ENCODE measurements around the gene WDR11.

Gene WDR11

DNA sequence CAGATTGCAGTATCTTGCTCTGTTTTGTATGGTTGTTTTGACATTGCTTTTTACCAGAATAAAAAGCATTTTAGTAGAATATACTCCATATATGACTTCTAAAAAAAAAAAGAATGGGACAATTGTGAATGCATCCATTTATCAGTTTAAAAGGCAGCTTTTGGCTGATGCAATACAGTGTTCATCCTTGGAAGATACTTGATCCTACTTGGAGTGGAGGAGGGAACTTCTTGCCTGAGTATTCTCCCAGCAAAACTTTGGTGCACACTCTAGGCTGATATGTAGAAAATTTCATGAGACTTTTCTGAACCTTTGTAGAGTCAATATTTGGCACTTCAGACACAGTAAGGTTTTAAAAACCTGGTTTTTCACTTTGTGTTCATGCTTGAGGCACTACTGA, 40.2 kb downstream of the WDR11 start:
- TF ChIP-seq EZH2phosphoT487 (IDR thresholded peaks at IDR 0.05; ENCODE audit: low read length) = no peak
- no peak for TF ChIP-seq EZH2 (optimal IDR thresholded peaks at IDR 0.05; ENCODE audit: low read depth, low read length)
- TF ChIP-seq, protein P1, sequence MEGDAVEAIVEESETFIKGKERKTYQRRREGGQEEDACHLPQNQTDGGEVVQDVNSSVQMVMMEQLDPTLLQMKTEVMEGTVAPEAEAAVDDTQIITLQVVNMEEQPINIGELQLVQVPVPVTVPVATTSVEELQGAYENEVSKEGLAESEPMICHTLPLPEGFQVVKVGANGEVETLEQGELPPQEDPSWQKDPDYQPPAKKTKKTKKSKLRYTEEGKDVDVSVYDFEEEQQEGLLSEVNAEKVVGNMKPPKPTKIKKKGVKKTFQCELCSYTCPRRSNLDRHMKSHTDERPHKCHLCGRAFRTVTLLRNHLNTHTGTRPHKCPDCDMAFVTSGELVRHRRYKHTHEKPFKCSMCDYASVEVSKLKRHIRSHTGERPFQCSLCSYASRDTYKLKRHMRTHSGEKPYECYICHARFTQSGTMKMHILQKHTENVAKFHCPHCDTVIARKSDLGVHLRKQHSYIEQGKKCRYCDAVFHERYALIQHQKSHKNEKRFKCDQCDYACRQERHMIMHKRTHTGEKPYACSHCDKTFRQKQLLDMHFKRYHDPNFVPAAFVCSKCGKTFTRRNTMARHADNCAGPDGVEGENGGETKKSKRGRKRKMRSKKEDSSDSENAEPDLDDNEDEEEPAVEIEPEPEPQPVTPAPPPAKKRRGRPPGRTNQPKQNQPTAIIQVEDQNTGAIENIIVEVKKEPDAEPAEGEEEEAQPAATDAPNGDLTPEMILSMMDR (IDR thresholded peaks at IDR 0.05; ENCODE audit: low read length) = no peak
- Histone ChIP-seq H3K27me3 (replicated peaks; ENCODE audit: insufficient read depth, low read length) (no peaks in the 10 kb centered on the region), H3K9me2 (replicated peaks; ENCODE audit: insufficient read depth, low read length) (no peaks in the 10 kb centered on the region), H3K36me3 (replicated peaks; ENCODE audit: insufficient read depth, low read length) (no peaks in the 10 kb centered on the region; the same call in 1 of the 2 replicates), H3K4me3 (ENCODE audit: low read length) (no peak overlapping the region), H3K27ac (ENCODE audit: low read length) (no peak overlapping the region), H3K9me3 (replicated peaks; ENCODE audit: insufficient read depth, low read length) (no peaks in the 10 kb centered on the region), H4K20me1 (ENCODE audit: insufficient read depth, low read length) (no peaks in the 10 kb centered on the region), H3K79me2 (ENCODE audit: low read length) (no peaks in the 10 kb centered on the region), H3K9ac (ENCODE audit: low read length) (no peak overlapping the region), H3K4me2 (ENCODE audit: low read depth, low read length) (no peak overlapping the region), H3K4me1 (ENCODE audit: low read length) (no peaks in the 10 kb centered on the region), H3F3A (ENCODE audit: insufficient read depth, low read length) (no peaks in the 10 kb centered on the region), H2AFZ (ENCODE audit: low read length) (no peak overlapping the region)
- no peak for DNase-seq

DNA sequence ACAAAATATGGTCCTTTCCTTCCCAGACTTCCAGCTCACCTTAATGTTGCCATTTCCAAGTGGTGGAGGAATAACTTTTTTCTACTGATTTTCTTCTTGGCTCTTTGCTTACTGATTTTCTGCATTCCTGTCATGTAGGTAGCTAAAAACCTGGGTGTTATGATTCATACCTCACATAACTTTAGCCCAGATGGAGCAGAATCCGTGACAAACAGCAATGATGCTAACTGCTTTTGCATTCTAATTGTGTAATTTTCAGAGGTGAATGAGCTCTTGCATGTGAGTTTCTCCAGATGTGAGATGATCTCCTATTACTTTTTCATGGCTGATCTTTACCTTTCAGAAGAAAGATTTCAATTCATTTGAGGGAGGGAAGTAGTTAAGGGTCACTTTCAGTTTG, 43.4 kb downstream of the WDR11 start:
- H2AFZ ChIP-seq (ENCODE audit: low read length) = no peak overlapping the region
- H3K79me2 ChIP-seq (ENCODE audit: low read length) = no peaks in the 10 kb centered on the region
- H4K20me1 ChIP-seq (ENCODE audit: insufficient read depth, low read length) = no peaks in the 10 kb centered on the region
- no peaks in the 10 kb centered on the region for H3K9me2 ChIP-seq (replicated peaks; ENCODE audit: insufficient read depth, low read length)
- H3K27ac ChIP-seq (ENCODE audit: low read length) = no peak overlapping the region
- TF ChIP-seq EZH2 (optimal IDR thresholded peaks at IDR 0.05; ENCODE audit: low read depth, low read length) = no peak
- TF ChIP-seq EZH2phosphoT487 (IDR thresholded peaks at IDR 0.05; ENCODE audit: low read length) = no peak
- TF ChIP-seq, protein P1 (IDR thresholded peaks at IDR 0.05; ENCODE audit: low read length) = no peak
- H3K4me2 ChIP-seq (ENCODE audit: low read depth, low read length) = no peak overlapping the region
- H3F3A ChIP-seq (ENCODE audit: insufficient read depth, low read length) = no peaks in the 10 kb centered on the region
- no peak overlapping the region for H3K9ac ChIP-seq (ENCODE audit: low read length)
- no peaks in the 10 kb centered on the region; the same call in 1 of the 2 replicates for H3K36me3 ChIP-seq (replicated peaks; ENCODE audit: insufficient read depth, low read length)
- no peak overlapping the region for H3K4me3 ChIP-seq (ENCODE audit: low read length)
- no peak for DNase-seq
- H3K27me3 ChIP-seq (replicated peaks; ENCODE audit: insufficient read depth, low read length) = no peaks in the 10 kb centered on the region
- H3K9me3 ChIP-seq (replicated peaks; ENCODE audit: insufficient read depth, low read length) = no peaks in the 10 kb centered on the region
- H3K4me1 ChIP-seq (ENCODE audit: low read length) = no peaks in the 10 kb centered on the region

DNA sequence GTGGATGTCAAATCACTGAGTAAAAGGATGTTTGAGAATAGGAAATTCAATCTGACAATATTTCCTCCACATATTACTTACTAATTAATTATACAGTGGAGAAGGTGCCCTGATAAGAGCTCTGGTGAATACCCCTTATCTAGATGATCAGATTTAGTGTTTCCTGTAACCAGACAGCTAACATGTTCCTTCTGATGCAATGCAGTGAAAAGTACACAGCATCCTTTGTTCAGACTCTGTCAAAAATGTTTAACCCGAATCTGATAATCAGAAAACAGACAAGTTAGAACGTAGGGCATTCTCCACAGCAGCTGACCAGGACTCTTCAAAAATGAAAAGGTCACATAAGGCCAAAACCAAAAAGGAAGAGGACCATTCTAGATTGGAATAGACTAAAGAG, 46.2 kb downstream of the WDR11 start:
- Histone ChIP-seq H4K20me1 (ENCODE audit: insufficient read depth, low read length) (no peaks in the 10 kb centered on the region), H3K4me3 (ENCODE audit: low read length) (no peak overlapping the region), H2AFZ (ENCODE audit: low read length) (no peak overlapping the region), H3K9ac (ENCODE audit: low read length) (no peak overlapping the region), H3K36me3 (replicated peaks; ENCODE audit: insufficient read depth, low read length) (no peaks in the 10 kb centered on the region; the same call in 1 of the 2 replicates), H3K27ac (ENCODE audit: low read length) (no peak overlapping the region), H3K79me2 (ENCODE audit: low read length) (no peaks in the 10 kb centered on the region), H3K27me3 (replicated peaks; ENCODE audit: insufficient read depth, low read length) (no peaks in the 10 kb centered on the region), H3K9me3 (replicated peaks; ENCODE audit: insufficient read depth, low read length) (no peaks in the 10 kb centered on the region), H3K4me2 (ENCODE audit: low read depth, low read length) (no peak overlapping the region), H3K4me1 (ENCODE audit: low read length) (no peaks in the 10 kb centered on the region), H3K9me2 (replicated peaks; ENCODE audit: insufficient read depth, low read length) (no peaks in the 10 kb centered on the region), H3F3A (ENCODE audit: insufficient read depth, low read length) (no peaks in the 10 kb centered on the region)
- no peak for TF ChIP-seq EZH2phosphoT487 (IDR thresholded peaks at IDR 0.05; ENCODE audit: low read length)
- TF ChIP-seq, protein P1 (IDR thresholded peaks at IDR 0.05; ENCODE audit: low read length) = no peak
- TF ChIP-seq EZH2 (optimal IDR thresholded peaks at IDR 0.05; ENCODE audit: low read depth, low read length) = no peak
- DNase-seq = no peak

Measured in MM.1S (cell line).